Measurements from ENCODE around the gene EPOP. TPM values are rescaled to one million over a fixed set of nuclear protein-coding genes. Genes with fewer than 3 reads are reported as not detected.

EPOP gene
- total RNA-seq, 1 experiment from 2014 or later: 37.9 TPM

- Histone ChIP-seq H3K79me2 (ENCODE audit: insufficient read depth, low read length) (no peaks in the 10 kb centered on the region), H3K4me1 (ENCODE audit: control insufficient read depth in 1 of 2, insufficient read depth in 2 of 2, low read length in 2 of 2) (peaks cover 5 to 8% of the 10 kb centered on the region in 2 experiments; a peak in 3 of 4 replicates), H4K20me1 (ENCODE audit: insufficient read depth) (no peaks in the 10 kb centered on the region), H3K4me3 (replicated peaks in 1 of 2; ENCODE audit: low read depth in 1 of 2, low read length in 2 of 2) (no peak overlapping the region), H3K36me3 (ENCODE audit: control insufficient read depth in 1 of 2, insufficient read depth in 2 of 2, low read length in 2 of 2) (no peaks in the 10 kb centered on the region), H3K9ac (ENCODE audit: low read length) (no peak overlapping the region), H3K27me3 (ENCODE audit: insufficient read depth, low read length) (no peaks in the 10 kb centered on the region), H3K9me2 (ENCODE audit: insufficient read depth) (no peaks in the 10 kb centered on the region), H3K4me2 (ENCODE audit: low read length) (peak overlapping the region; percentile 42), H3K27ac (ENCODE audit: low read depth, low read length) (no peak overlapping the region), H2AFZ (ENCODE audit: low read depth, low read length, poor library complexity, severe bottlenecking) (peak overlapping the region; percentile 62), H3K9me3 (ENCODE audit: control insufficient read depth in 1 of 2, insufficient read depth in 1 of 2, low read depth in 1 of 2, low read length in 2 of 2) (no peaks in the 10 kb centered on the region)
- ChIA-PET CTCF (no interaction called here), POLR2A (no interaction called here), RAD21 (ENCODE audit: low non-redundant PET in 1 of 2, low total read pairs in 2 of 2, uncharacterized antibody in 2 of 2, unreplicated experiment in 2 of 2) (no interaction called here)
- no TSS peak for BruUV-seq (replicated peaks)
- peak; percentile 91 for ATAC-seq
- DNase-seq (ENCODE audit: low read depth, low spot score): no peak
- TF ChIP-seq MAX (IDR thresholded peaks at IDR 0.05): 0 out of 2 replicates have a peak, but pooled peaks have one; percentile 25
- no peak for TF ChIP-seq CEBPB (IDR thresholded peaks at IDR 0.05; ENCODE audit: low read depth)
- intact Hi-C loops (cut with micrococcal nuclease): no loop called here
These were observed 38.7 kb downstream of the EPOP start for GRCh38 chr17:38636054-38636453.

GRCh38 chr17:38632334-38632733, 42.4 kb downstream of the EPOP start:
- RAD21 ChIA-PET (ENCODE audit: low non-redundant PET in 1 of 2, low total read pairs in 2 of 2, uncharacterized antibody in 2 of 2, unreplicated experiment in 2 of 2): no interaction called here
- no peak overlapping the region for H2AFZ ChIP-seq (ENCODE audit: low read depth, low read length, poor library complexity, severe bottlenecking)
- no peak for DNase-seq (ENCODE audit: low read depth, low spot score)
- H3K4me1 ChIP-seq (ENCODE audit: control insufficient read depth in 1 of 2, insufficient read depth in 2 of 2, low read length in 2 of 2): peaks cover 5 to 12% of the 10 kb centered on the region in 2 experiments; a peak in 3 of 4 replicates
- H3K79me2 ChIP-seq (ENCODE audit: insufficient read depth, low read length): no peaks in the 10 kb centered on the region
- CTCF ChIA-PET: no interaction called here
- H3K27ac ChIP-seq (ENCODE audit: low read depth, low read length): no peak overlapping the region
- no TSS peak for BruUV-seq (replicated peaks)
- no peak overlapping the region for H3K4me3 ChIP-seq (replicated peaks in 1 of 2; ENCODE audit: low read depth in 1 of 2, low read length in 2 of 2)
- no peak overlapping the region for H3K9ac ChIP-seq (ENCODE audit: low read length)
- no peaks in the 10 kb centered on the region for H3K9me3 ChIP-seq (ENCODE audit: control insufficient read depth in 1 of 2, insufficient read depth in 1 of 2, low read depth in 1 of 2, low read length in 2 of 2)
- H4K20me1 ChIP-seq (ENCODE audit: insufficient read depth): no peaks in the 10 kb centered on the region
- no peak overlapping the region for H3K4me2 ChIP-seq (ENCODE audit: low read length)
- no peaks in the 10 kb centered on the region for H3K27me3 ChIP-seq (ENCODE audit: insufficient read depth, low read length)
- POLR2A ChIA-PET: no interaction called here
- no peaks in the 10 kb centered on the region for H3K9me2 ChIP-seq (ENCODE audit: insufficient read depth)
- H3K36me3 ChIP-seq (ENCODE audit: control insufficient read depth in 1 of 2, insufficient read depth in 2 of 2, low read length in 2 of 2): no peaks in the 10 kb centered on the region
- intact Hi-C loops (cut with micrococcal nuclease): no loop called here
- ATAC-seq: no peak
- TF ChIP-seq POLR2AphosphoS5 (IDR thresholded peaks at IDR 0.05; ENCODE audit: low read depth, low read length): no peak
- no peak for TF ChIP-seq ELF1 (IDR thresholded peaks at IDR 0.05; ENCODE audit: borderline replicate concordance, low read depth)
- no peak for TF ChIP-seq REST (IDR thresholded peaks at IDR 0.05; ENCODE audit: low read depth)
- TF ChIP-seq CEBPB (IDR thresholded peaks at IDR 0.05; ENCODE audit: low read depth): no peak
- TF ChIP-seq TCF7L2 (IDR thresholded peaks at IDR 0.05; ENCODE audit: borderline replicate concordance, extremely low read depth, insufficient read depth, insufficient read length): no peak
- no peak for TF ChIP-seq YY1 (IDR thresholded peaks at IDR 0.05; ENCODE audit: extremely low read depth, insufficient replicate concordance, low read depth, low read length)
- no peak for TF ChIP-seq EGR1 (IDR thresholded peaks at IDR 0.05; ENCODE audit: low read depth)
- TF ChIP-seq, protein P1, sequence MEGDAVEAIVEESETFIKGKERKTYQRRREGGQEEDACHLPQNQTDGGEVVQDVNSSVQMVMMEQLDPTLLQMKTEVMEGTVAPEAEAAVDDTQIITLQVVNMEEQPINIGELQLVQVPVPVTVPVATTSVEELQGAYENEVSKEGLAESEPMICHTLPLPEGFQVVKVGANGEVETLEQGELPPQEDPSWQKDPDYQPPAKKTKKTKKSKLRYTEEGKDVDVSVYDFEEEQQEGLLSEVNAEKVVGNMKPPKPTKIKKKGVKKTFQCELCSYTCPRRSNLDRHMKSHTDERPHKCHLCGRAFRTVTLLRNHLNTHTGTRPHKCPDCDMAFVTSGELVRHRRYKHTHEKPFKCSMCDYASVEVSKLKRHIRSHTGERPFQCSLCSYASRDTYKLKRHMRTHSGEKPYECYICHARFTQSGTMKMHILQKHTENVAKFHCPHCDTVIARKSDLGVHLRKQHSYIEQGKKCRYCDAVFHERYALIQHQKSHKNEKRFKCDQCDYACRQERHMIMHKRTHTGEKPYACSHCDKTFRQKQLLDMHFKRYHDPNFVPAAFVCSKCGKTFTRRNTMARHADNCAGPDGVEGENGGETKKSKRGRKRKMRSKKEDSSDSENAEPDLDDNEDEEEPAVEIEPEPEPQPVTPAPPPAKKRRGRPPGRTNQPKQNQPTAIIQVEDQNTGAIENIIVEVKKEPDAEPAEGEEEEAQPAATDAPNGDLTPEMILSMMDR (IDR thresholded peaks at IDR 0.05 in 2 of 3, conservative IDR thresholded peaks at IDR 0.05 in 1 of 3; ENCODE audit: borderline replicate concordance in 1 of 3, insufficient read depth in 1 of 3, low read depth in 2 of 3, low read length in 2 of 3): no peak
- TF ChIP-seq SIN3A (IDR thresholded peaks at IDR 0.05; ENCODE audit: low read depth): no peak
- no peak for TF ChIP-seq RAD21 (IDR thresholded peaks at IDR 0.05; ENCODE audit: low read depth)
- TF ChIP-seq FOSL1 (IDR thresholded peaks at IDR 0.05; ENCODE audit: low read depth): no peak
- TF ChIP-seq, protein P2, sequence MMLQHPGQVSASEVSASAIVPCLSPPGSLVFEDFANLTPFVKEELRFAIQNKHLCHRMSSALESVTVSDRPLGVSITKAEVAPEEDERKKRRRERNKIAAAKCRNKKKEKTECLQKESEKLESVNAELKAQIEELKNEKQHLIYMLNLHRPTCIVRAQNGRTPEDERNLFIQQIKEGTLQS (IDR thresholded peaks at IDR 0.05): no peak
- no peak for TF ChIP-seq ZNF274 (IDR thresholded peaks at IDR 0.05; ENCODE audit: low read depth, low read length)
- no peak for TF ChIP-seq ZFX (IDR thresholded peaks at IDR 0.05)
- no peak for TF ChIP-seq EZH2phosphoT487 (IDR thresholded peaks at IDR 0.05; ENCODE audit: borderline replicate concordance)
